ENCODE measurements around the gene CAV3. TPM values are rescaled to one million over a fixed set of nuclear protein-coding genes. Genes with fewer than 3 reads are reported as not detected.

CAV3 gene
- total RNA-seq, 4 donors from 2014 or later: not detected

DNA sequence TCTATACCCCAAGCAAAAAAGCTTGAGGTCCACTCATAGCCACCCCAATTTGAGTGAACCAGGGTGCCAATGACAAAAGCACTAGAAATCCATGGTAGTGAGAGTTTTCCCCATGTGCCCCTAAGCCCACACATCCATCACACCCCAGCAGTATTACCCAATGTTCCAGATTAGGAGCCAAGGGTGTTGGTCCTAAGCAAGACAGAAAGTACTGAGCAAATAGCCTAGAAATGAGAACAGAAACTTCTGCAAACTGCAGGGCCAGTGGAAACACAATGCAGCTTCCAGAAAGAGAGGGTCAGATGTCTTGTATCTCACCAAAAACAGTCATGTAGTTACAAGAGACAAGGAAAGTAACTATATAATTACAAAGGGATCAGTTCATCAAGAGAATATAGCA lies 46.7 kb downstream of the CAV3 start:
- TF ChIP-seq, protein P1, sequence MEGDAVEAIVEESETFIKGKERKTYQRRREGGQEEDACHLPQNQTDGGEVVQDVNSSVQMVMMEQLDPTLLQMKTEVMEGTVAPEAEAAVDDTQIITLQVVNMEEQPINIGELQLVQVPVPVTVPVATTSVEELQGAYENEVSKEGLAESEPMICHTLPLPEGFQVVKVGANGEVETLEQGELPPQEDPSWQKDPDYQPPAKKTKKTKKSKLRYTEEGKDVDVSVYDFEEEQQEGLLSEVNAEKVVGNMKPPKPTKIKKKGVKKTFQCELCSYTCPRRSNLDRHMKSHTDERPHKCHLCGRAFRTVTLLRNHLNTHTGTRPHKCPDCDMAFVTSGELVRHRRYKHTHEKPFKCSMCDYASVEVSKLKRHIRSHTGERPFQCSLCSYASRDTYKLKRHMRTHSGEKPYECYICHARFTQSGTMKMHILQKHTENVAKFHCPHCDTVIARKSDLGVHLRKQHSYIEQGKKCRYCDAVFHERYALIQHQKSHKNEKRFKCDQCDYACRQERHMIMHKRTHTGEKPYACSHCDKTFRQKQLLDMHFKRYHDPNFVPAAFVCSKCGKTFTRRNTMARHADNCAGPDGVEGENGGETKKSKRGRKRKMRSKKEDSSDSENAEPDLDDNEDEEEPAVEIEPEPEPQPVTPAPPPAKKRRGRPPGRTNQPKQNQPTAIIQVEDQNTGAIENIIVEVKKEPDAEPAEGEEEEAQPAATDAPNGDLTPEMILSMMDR (IDR thresholded peaks at IDR 0.05): no peak
- no peak for TF ChIP-seq POLR2A (IDR thresholded peaks at IDR 0.05)
- Histone ChIP-seq H3K36me3 (no peaks in the 10 kb centered on the region), H3K4me1 (no peaks in the 10 kb centered on the region), H3K9me3 (no peaks in the 10 kb centered on the region), H3K27me3 (no peaks in the 10 kb centered on the region), H3K4me3 (no peak overlapping the region), H3K27ac (no peak overlapping the region)
- intact Hi-C loops (cut with DNase I; ENCODE audit: low total_unique reads): no loop called here
- DNase-seq: no peak

DNA sequence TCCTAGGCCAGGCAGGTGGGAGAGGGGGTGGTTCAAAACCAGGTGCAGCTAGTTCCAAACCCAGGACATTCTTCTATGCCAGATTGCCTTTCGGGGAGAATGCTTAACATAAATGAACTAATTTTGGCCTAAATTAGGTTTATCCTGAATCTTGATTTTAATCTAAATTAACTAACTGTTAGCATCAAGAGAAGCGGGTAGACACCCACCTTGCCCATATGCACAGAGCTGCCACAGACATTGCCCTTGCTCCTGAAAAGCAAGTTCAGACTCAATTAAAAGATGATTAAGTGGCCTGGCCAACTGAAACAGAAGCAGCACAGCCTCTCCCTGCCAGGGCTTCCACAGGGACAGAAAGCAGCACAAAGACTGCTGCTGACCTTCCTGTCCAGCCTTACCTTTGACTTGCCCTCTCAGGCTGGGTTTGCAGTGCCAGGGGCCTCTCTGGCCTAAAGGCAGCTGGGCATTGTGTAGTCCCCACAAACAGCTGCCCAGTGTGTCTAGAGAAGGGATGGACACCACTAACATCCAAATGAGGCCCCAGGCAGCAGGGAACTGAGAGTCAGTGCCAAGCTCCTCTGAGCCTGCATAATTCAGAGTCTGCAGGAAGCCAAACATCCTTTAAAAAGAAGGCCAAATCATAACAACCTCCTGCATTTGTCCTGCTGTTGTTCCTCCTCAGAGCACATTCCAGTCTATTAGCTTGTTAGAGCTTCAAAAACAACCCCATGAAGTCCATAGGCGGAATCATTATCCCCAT lies 51.3 kb downstream of the CAV3 start:
- intact Hi-C loops (cut with DNase I; ENCODE audit: low total_unique reads): no loop called here
- peaks cover 0 to 8% of the 10 kb centered on the region in 2 donors for H3K9me3 ChIP-seq
- no peak overlapping the region for H3K27ac ChIP-seq
- H3K27me3 ChIP-seq: no peaks in the 10 kb centered on the region
- H3K36me3 ChIP-seq: no peaks in the 10 kb centered on the region
- no peaks in the 10 kb centered on the region for H3K4me1 ChIP-seq
- DNase-seq: no peak
- no peak overlapping the region for H3K4me3 ChIP-seq
- no peak for TF ChIP-seq POLR2A (IDR thresholded peaks at IDR 0.05)
- TF ChIP-seq, protein P1 (IDR thresholded peaks at IDR 0.05): no peak

GRCh38 chr3:8790529-8790928 lies 56.9 kb downstream of the CAV3 start:
- no peak for DNase-seq
- TF ChIP-seq, protein P1 (IDR thresholded peaks at IDR 0.05): no peak
- no peak for TF ChIP-seq POLR2A (IDR thresholded peaks at IDR 0.05)
- Histone ChIP-seq H3K27me3 (no peaks in the 10 kb centered on the region), H3K36me3 (no peaks in the 10 kb centered on the region), H3K9me3 (peaks cover 0 to 8% of the 10 kb centered on the region in 2 donors), H3K27ac (no peak overlapping the region), H3K4me3 (no peak overlapping the region), H3K4me1 (no peaks in the 10 kb centered on the region)
- intact Hi-C loops (cut with DNase I; ENCODE audit: low total_unique reads): no loop called here

DNA sequence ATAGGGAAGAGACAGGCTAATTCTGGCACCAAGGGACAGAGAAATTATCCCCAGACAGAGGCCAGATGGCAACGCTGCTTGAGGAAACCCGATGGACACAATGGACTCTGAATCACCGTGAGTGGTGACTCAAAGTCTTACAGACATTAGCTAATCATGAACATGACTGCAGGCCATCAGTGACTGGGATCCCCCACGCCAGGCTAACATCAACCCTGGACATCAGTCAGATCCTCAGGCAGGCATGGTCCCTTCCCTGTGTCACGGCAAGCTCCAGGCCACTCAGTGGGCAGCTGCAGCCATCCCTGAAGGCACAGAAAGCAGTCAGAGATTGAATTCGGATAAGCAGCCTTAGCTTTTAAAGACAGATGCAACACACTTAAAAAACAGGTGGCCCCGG lies 59.6 kb downstream of the CAV3 start:
- Histone ChIP-seq H3K27ac (no peak overlapping the region), H3K4me3 (no peak overlapping the region), H3K9me3 (peaks cover 0 to 8% of the 10 kb centered on the region in 2 donors), H3K4me1 (no peaks in the 10 kb centered on the region), H3K36me3 (no peaks in the 10 kb centered on the region), H3K27me3 (no peaks in the 10 kb centered on the region)
- intact Hi-C loops (cut with DNase I; ENCODE audit: low total_unique reads): no loop called here
- TF ChIP-seq, protein P1 (IDR thresholded peaks at IDR 0.05): no peak
- DNase-seq: no peak

DNA sequence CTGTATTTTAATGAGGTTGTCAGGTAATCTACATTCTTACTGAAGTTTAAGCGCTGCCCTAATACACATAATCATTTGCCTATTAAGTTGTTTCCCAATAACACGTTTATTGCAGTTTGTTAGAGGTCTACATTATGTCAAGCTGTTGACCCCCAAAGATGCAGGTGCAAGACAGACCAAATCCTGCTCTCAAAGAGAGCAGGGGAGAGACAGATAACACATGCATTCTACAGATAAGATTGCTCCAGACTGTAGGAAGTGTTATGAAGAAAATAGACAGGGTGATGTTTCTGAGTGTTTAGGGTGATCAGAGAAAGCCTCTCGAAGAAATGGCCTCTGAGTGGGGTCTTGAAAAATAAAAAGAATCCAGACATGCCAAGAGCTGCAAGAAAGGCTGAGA lies 60.6 kb downstream of the CAV3 start:
- intact Hi-C loops (cut with DNase I; ENCODE audit: low total_unique reads): no loop called here
- no peak for TF ChIP-seq POLR2A (IDR thresholded peaks at IDR 0.05)
- TF ChIP-seq, protein P1 (IDR thresholded peaks at IDR 0.05): no peak

More for the DNA sequence above, 60.6 kb downstream of the CAV3 start:
- H3K4me1 ChIP-seq: no peaks in the 10 kb centered on the region
- no peaks in the 10 kb centered on the region for H3K27me3 ChIP-seq
- no peaks in the 10 kb centered on the region for H3K36me3 ChIP-seq
- peaks cover 0 to 4% of the 10 kb centered on the region in 2 donors for H3K9me3 ChIP-seq
- no peak overlapping the region for H3K27ac ChIP-seq
- DNase-seq: no peak
- no peak overlapping the region for H3K4me3 ChIP-seq

Other genes starting within 250 kb of the CAV3 start
- 100 to 1,000 TPM in 2 of 4 donors, 10 to 100 TPM in 2; 70.9 to 163 (median 115) TPM for gene LMCD1, start 232.0 kb upstream of the CAV3 start, total RNA-seq
- 1 to 10 TPM in 1 of 4 donors, under 1 TPM in 1, not detected in 2; 0.70 to 1.5 TPM for gene SSUH2, start 89.0 kb upstream of the CAV3 start, total RNA-seq
- gene OXTR, start 35.8 kb downstream of the CAV3 start, total RNA-seq: 1 to 10 TPM in 2 of 4 donors, under 1 TPM in 1, not detected in 1; 0.27 to 4.4 (median 1.5) TPM
- 10 to 100 TPM in 3 of 4 donors, 1 to 10 TPM in 1; 5.3 to 17.6 (median 11.6) TPM for gene RAD18, start 229.7 kb downstream of the CAV3 start, total RNA-seq